HepG2 (cell line): ENCODE results near the gene RCBTB2. TPM values are rescaled to one million over a fixed set of nuclear protein-coding genes. Genes with fewer than 3 reads are reported as not detected.

Source experiments
- ATAC-seq: fragments of 200-7000 bp; cut with Tn5 transposase; 3 replicates; pipeline ENCODE4 v1.9.1; 2020; ENCODE audit warnings: mild to moderate bottlenecking, moderate library complexity
- BruUV-seq: library from RNA; stranded (reverse); fragments of 400-500 nt; replicated peaks from 2 replicates; lab custom pipeline; 2021; lab: Mats Ljungman, UMichigan
- CTCF ChIA-PET: fragments of 300-600 bp; formaldehyde crosslinking; extraction: SDS; loops from one replicate; lab custom pipeline; 2021; ENCODE audit warnings: low total read pairs, inconsistent platforms, low intra/inter-chr PET ratio; lab: Yijun Ruan, JAX
- POLR2A ChIA-PET: fragments of 350-600 bp; sonication (Branson Sonifier 250); formaldehyde crosslinking; loops from one replicate; lab custom pipeline; 2020; ENCODE audit warnings: antibody characterized with exemption, inconsistent platforms; lab: Yijun Ruan, JAX
- DNase-seq: peaks from one replicate; pipeline ENCODE4 v3.0.0-alpha.2; 2015; ENCODE audit warnings: low spot score
- FAIRE-seq: peaks from 3 replicates; lab custom pipeline; 2011; peaks lifted over from hg19 to GRCh38; lab: Jason Lieb, UNC
- H2AFZ ChIP-seq: one replicate; pipeline ENCODE4 v1.6.1; 2011; ENCODE audit warnings: low read length, inconsistent platforms
- H3K27ac ChIP-seq: fragments of 300-600 bp; 3 replicates; pipeline ENCODE4 v1.8.0; 2011; ENCODE audit warnings: mixed run types, mild to moderate bottlenecking, mixed read lengths, low read length, inconsistent platforms; ENCODE audit not compliant: insufficient read depth; ENCODE audit errors: extremely low read length
- H3K27me3 ChIP-seq, 2 experiments: fragments of 200-600 bp in 1 of 2; 2 replicates in 1 of 2; 3 replicates in 1 of 2; pipeline versions ENCODE4 v1.6.0 to v1.8.0; 2011; ENCODE audit warnings: low read length in 2 of 2, mild to moderate bottlenecking in 2 of 2, moderate library complexity in 2 of 2, inconsistent platforms in 1 of 2; ENCODE audit not compliant: insufficient read depth in 2 of 2, control insufficient read depth in 1 of 2
- H3K36me3 ChIP-seq, 2 experiments: fragments of 200-600 bp in 1 of 2; replicated peaks in 1 of 2; 2 replicates in 1 of 2; 3 replicates in 1 of 2; pipeline versions ENCODE4 v1.5.1 to v1.8.0; 2011; ENCODE audit warnings: low read length in 2 of 2, inconsistent platforms in 1 of 2; ENCODE audit not compliant: insufficient read depth in 2 of 2, control insufficient read depth in 1 of 2
- H3K4me1 ChIP-seq: 2 replicates; pipeline ENCODE4 v1.5.1; 2012; ENCODE audit warnings: low read length, inconsistent platforms; ENCODE audit not compliant: insufficient read depth
- H3K4me2 ChIP-seq: 2 replicates; pipeline ENCODE4 v1.6.0; 2011; ENCODE audit warnings: low read depth, low read length, inconsistent platforms
- H3K4me3 ChIP-seq, 3 experiments: fragments of 200-600 bp in 1 of 3; sonication (generic), shearing (Covaris generic) in 1 of 3; replicated peaks in 1 of 3; 2 replicates each; pipeline ENCODE4 v1.5.1; 2011 to 2016; ENCODE audit warnings: low read length in 3 of 3, inconsistent platforms in 2 of 3, low read depth in 2 of 3, mild to moderate bottlenecking in 2 of 3, control low read depth in 1 of 3, mixed read lengths in 1 of 3; ENCODE audit not compliant: insufficient read depth in 1 of 3
- H3K79me2 ChIP-seq: one replicate; pipeline ENCODE4 v1.6.1; 2011; ENCODE audit warnings: low read length, inconsistent platforms; ENCODE audit not compliant: insufficient read depth
- H3K9ac ChIP-seq: 2 replicates; pipeline ENCODE4 v1.6.0; 2011; ENCODE audit warnings: mild to moderate bottlenecking, low read depth, low read length, inconsistent platforms; ENCODE audit not compliant: insufficient read depth
- H3K9me3 ChIP-seq: 2 replicates; pipeline ENCODE4 v1.5.1; 2012; ENCODE audit warnings: mild to moderate bottlenecking, low read length
- H4K20me1 ChIP-seq: 2 replicates; pipeline ENCODE4 v1.6.0; 2011; ENCODE audit warnings: inconsistent platforms, mild to moderate bottlenecking, low read length, moderate library complexity; ENCODE audit not compliant: insufficient read depth
- AKAP8 ChIP-seq: sonication (generic); formaldehyde crosslinking; IDR thresholded peaks from 2 replicates; pipeline ENCODE4 v1.5.1; 2020; ENCODE audit warnings: mild to moderate bottlenecking, missing genetic modification reagents
- CCAR2 ChIP-seq: fragments of 200-400 bp; formaldehyde crosslinking; optimal IDR thresholded peaks from 2 replicates; pipeline ENCODE3; 2018; ENCODE audit warnings: low read depth, mild to moderate bottlenecking, low read length, moderate library complexity
- FOXA1 ChIP-seq, 2 experiments: fragments of 450-650 bp in 1 of 2; sonication (generic) in 1 of 2; formaldehyde crosslinking in 1 of 2; IDR thresholded peaks; 2 replicates each; pipeline versions ENCODE4 v1.4.0 to v1.6.1; 2016 to 2020; ENCODE audit warnings: missing genetic modification reagents in 1 of 2
- KLF6 ChIP-seq: IDR thresholded peaks from 2 replicates; pipeline ENCODE4 v1.8.0; 2016; ENCODE audit warnings: missing biosample characterization, missing genetic modification reagents
- MYNN ChIP-seq: sonication (generic); formaldehyde crosslinking; IDR thresholded peaks from 2 replicates; pipeline ENCODE4 v1.4.0; 2020; ENCODE audit warnings: mild to moderate bottlenecking, low read depth, missing genetic modification reagents
- RFXANK ChIP-seq: IDR thresholded peaks from 2 replicates; pipeline ENCODE4 v1.6.1; 2016
- SYNCRIP ChIP-seq: fragments of 200-400 bp; formaldehyde crosslinking; IDR thresholded peaks from 2 replicates; pipeline ENCODE4 v1.6.1; 2018; ENCODE audit warnings: mild to moderate bottlenecking, low read depth, low read length; ENCODE audit not compliant: insufficient read depth
- ZNF431 ChIP-seq: sonication (generic); formaldehyde crosslinking; IDR thresholded peaks from 2 replicates; pipeline ENCODE4 v1.9.0; 2022; ENCODE audit warnings: missing genetic modification reagents, low read depth, mild to moderate bottlenecking, borderline replicate concordance
- ZNF577 ChIP-seq: sonication (generic); formaldehyde crosslinking; IDR thresholded peaks from 2 replicates; pipeline ENCODE4 v1.4.0; 2020; ENCODE audit warnings: mild to moderate bottlenecking, low read depth, missing genetic modification reagents, borderline replicate concordance
- WGBS: methylation state at CpG from one replicate; pipeline ENCODE4 v1.1.6; 2017; ENCODE audit warnings: low lambda C conversion rate; 5-methylcytosine and 5-hydroxymethylcytosine counted together
- in situ Hi-C: cut with HindIII; loops from 2 replicates; pipeline ENCODE4 v1.10.0; 2017; ENCODE audit warnings: low pct_unique_long_range_greater_than_20kb; ENCODE audit not compliant: extremely low pct_ligation_motif_present
- intact Hi-C: fragments of 100-400 bp; cut with micrococcal nuclease; formaldehyde crosslinking; loops from one replicate; pipeline ENCODE4 v1.10.0; 2022; ENCODE audit not compliant: unreplicated experiment
- polyA plus RNA-seq, 8 experiments: library from polyadenylated mRNA; depleted of rRNA in 3 of 8; stranded (reverse) in 7 of 8; unstranded in 1 of 8; fragments of >200 nt; fragmentation: Illumina TruSeq in 4 of 8; extraction: Trizol in 4 of 8; gene quantifications; 2 replicates each; pipeline versions ENCODE4 v1.2.1 to v1.2.3, GENCODE V29; 2011 to 2016; ENCODE audit warnings: low read depth in 4 of 8, missing spikeins in 1 of 8, mixed read lengths in 1 of 8; ENCODE audit not compliant: insufficient read depth in 1 of 8
- total RNA-seq, 5 experiments: library from RNA; depleted of rRNA; stranded (reverse); fragments of >200 nt; fragmentation: Illumina TruSeq; extraction: Trizol; gene quantifications; 2 replicates each; pipeline ENCODE4 v1.2.3, GENCODE V29; 2016; ENCODE audit warnings: low read depth in 1 of 5
- TF ChIP-seq, protein P1 (sequence below): sonication (generic); formaldehyde crosslinking; IDR thresholded peaks from 2 replicates; pipeline ENCODE4 v1.8.1; 2023; ENCODE audit warnings: mild to moderate bottlenecking, moderate library complexity, missing genetic modification reagents
- TF ChIP-seq, protein P2 (sequence below): sonication (generic); formaldehyde crosslinking; IDR thresholded peaks from 2 replicates; pipeline ENCODE4 v1.4.0; 2020; ENCODE audit warnings: missing genetic modification reagents, borderline replicate concordance
- TF ChIP-seq, protein P3 (sequence below): sonication (generic); formaldehyde crosslinking; IDR thresholded peaks from 2 replicates; pipeline ENCODE4 v1.8.1; 2023; ENCODE audit warnings: mild to moderate bottlenecking, missing genetic modification reagents

Gene RCBTB2
- total and polyA plus RNA-seq, 2 of the 13 experiments (the other 11 are each of a cell fraction or from before 2014, with no cell fraction given), result 1.9 to 2.7 TPM

DNA sequence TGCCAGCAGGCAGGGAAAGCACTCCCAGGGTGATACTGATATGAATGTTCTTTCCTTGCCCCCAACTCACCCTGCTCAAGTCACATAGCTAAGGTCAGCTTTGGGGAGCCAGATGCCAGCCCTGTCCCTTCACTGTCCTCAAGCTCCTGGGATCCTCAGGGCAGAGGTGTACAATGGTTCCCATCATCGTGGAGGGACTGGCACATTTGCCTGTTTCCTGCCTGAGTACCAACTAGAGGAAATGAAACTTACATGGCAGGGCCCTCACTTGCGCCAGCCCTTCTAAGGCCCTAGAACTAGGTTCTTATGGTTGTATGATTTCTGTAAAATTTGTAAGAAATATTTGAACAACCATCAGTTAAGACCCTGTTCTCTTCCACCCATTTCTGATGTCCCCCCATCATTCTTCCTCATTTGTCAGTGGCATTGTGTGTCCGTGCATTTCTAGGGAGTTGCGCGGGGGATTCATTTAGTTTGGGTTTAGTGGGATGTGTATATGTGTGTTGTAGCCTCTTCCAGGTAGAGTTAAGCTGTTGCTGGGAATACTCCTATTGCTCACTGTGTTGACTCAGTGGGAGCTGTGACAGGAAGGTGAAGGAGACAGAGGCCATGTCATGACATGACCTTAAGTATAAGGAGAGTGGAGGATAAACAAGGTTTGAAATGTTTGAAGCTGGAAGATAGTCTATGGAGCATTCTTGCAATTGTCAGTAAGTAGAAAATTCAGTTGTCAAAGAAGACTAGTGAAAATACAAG is 41.3 kb upstream of the RCBTB2 start:
- in situ Hi-C loops, result no loop called here
- TF ChIP-seq MYNN (CRISPR knock-in tag) (no peak), AKAP8 (no peak), CCAR2 (no peak)
- H3K4me2 ChIP-seq, result no peak overlapping the region
- H4K20me1 ChIP-seq, result no peaks in the 10 kb centered on the region
- ChIA-PET POLR2A (no interaction called here), CTCF (no interaction called here)
- H3K27ac ChIP-seq, result no peak overlapping the region
- H3K4me3 ChIP-seq, result no peak overlapping the region
- H3K9me3 ChIP-seq, result no peaks in the 10 kb centered on the region
- no peaks in the 10 kb centered on the region for H3K36me3 ChIP-seq
- no peak for DNase-seq
- no peak for FAIRE-seq
- peaks cover 59% of the 10 kb centered on the region for H3K4me1 ChIP-seq
- H3K79me2 ChIP-seq, result no peaks in the 10 kb centered on the region
- no peaks in the 10 kb centered on the region for H3K27me3 ChIP-seq
- H2AFZ ChIP-seq, result no peak overlapping the region
- no TSS peak for BruUV-seq
- intact Hi-C loops, result loop anchor here (10.0 kb wide), 1 partner anchor 169 kb away; no protein-coding TSS in a partner anchor
- no peak for ATAC-seq
- no peak overlapping the region for H3K9ac ChIP-seq
- 81% methylated on average over 5 of the region's 5 CpGs for WGBS

DNA sequence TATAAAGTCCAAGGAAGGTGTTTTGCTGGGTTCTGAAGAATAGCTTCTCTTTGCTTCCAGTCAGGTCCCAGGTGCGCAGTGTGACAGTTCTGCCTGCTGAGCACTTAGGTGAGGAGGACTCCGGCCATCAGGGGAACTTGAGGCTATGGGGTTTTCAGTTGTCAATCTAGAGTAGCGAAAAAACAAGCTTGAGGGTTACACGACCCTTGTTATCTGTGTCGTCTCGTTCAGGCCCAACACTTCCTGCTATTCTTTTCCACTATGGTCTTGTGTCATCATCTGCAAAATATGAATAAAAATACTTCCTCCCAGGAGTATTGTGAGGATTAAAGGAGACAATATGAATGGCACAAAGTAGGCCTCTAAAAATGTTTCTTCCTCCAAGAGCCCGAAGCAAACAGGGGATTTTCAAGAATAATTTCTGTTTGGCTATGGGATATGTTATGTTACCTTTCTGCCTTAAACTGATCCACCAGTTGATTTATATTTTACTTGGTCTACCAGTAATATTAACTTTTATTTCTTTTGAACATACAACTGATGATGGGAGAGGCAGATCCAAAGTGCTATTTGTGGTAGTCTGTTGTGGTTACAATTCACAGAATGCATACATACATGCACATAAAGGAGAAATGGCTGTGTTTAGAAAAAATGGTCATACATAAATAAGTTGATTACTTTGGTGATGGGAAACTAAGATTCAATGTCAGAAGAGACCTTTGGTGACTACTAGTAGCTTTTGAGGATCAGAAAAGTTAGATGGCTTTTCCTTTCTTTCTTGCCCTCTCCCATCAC is 40.5 kb upstream of the RCBTB2 start:
- Histone ChIP-seq H3K27me3 (no peaks in the 10 kb centered on the region), H3K9ac (no peak overlapping the region), H3K4me3 (no peak overlapping the region), H4K20me1 (no peaks in the 10 kb centered on the region), H2AFZ (no peak overlapping the region), H3K9me3 (no peaks in the 10 kb centered on the region), H3K36me3 (no peaks in the 10 kb centered on the region), H3K4me1 (peaks cover 59% of the 10 kb centered on the region), H3K79me2 (no peaks in the 10 kb centered on the region), H3K27ac (no peak overlapping the region), H3K4me2 (no peak overlapping the region)
- CTCF ChIA-PET, result no interaction called here
- ATAC-seq, result no peak
- FAIRE-seq, result no peak
- intact Hi-C loops (loop anchor here (10.0 kb wide), 1 partner anchor 169 kb away; no protein-coding TSS in a partner anchor), in situ Hi-C loops (no loop called here)
- 80% methylated on average over 7 of the region's 7 CpGs for WGBS
- no peak for DNase-seq
- POLR2A ChIA-PET, result no interaction called here
- BruUV-seq, result no TSS peak
- no peak for TF ChIP-seq ZNF577
- TF ChIP-seq, protein P1, sequence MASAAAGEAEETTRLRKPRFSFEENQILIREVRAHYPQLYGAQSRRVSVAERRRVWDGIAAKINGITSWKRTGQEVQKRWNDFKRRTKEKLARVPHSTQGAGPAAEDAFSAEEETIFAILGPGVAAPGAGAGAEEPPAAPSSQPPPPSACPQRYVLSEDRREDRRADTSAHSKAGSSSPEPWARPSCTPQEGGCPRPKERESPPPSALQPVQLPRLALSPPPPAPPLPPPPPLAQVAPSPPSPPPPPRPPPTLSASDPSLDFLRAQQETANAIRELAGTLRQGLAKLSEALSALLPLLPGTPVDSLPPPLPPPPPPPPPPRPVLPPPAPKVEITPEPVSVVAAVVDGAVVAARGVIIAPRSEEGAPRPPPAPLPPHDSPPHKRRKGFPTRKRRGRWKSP (CRISPR knock-in tag), result no peak
- no peak for TF ChIP-seq KLF6 (CRISPR knock-in tag)
- TF ChIP-seq SYNCRIP, result no peak
- TF ChIP-seq, protein P2, sequence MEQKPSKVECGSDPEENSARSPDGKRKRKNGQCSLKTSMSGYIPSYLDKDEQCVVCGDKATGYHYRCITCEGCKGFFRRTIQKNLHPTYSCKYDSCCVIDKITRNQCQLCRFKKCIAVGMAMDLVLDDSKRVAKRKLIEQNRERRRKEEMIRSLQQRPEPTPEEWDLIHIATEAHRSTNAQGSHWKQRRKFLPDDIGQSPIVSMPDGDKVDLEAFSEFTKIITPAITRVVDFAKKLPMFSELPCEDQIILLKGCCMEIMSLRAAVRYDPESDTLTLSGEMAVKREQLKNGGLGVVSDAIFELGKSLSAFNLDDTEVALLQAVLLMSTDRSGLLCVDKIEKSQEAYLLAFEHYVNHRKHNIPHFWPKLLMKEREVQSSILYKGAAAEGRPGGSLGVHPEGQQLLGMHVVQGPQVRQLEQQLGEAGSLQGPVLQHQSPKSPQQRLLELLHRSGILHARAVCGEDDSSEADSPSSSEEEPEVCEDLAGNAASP, result no peak
- TF ChIP-seq, protein P3, sequence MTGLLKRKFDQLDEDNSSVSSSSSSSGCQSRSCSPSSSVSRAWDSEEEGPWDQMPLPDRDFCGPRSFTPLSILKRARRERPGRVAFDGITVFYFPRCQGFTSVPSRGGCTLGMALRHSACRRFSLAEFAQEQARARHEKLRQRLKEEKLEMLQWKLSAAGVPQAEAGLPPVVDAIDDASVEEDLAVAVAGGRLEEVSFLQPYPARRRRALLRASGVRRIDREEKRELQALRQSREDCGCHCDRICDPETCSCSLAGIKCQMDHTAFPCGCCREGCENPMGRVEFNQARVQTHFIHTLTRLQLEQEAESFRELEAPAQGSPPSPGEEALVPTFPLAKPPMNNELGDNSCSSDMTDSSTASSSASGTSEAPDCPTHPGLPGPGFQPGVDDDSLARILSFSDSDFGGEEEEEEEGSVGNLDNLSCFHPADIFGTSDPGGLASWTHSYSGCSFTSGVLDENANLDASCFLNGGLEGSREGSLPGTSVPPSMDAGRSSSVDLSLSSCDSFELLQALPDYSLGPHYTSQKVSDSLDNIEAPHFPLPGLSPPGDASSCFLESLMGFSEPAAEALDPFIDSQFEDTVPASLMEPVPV (CRISPR knock-in tag), result no peak
- no peak for TF ChIP-seq RFXANK (CRISPR knock-in tag)
- no peak for TF ChIP-seq FOXA1 (IDR thresholded peaks at IDR 0.05)
- no peak for TF ChIP-seq FOXA1 (CRISPR knock-in tag; IDR thresholded peaks at IDR 0.05)
- TF ChIP-seq ZNF431 (CRISPR knock-in tag), result no peak
